CD4-positive, CD25-positive, alpha-beta regulatory T cell (primary cell): ENCODE measurements around the gene RABGAP1L. TPM values are rescaled to one million over a fixed set of nuclear protein-coding genes. Genes with fewer than 3 reads are reported as not detected.
"Not testable (repeated sequence)": the region's sequence is repeated elsewhere in the genome, so short reads cannot be mapped to it uniquely, and the experiment has no call there.

Source experiments
- ATAC-seq, 2 donors: fragments of 150-1000 bp; cut with Tn5 transposase; one replicate each; pipeline ENCODE4 v1.10.0; 2021; ENCODE audit warnings: low read depth in 2 of 2, moderate number of reproducible peaks in 2 of 2, moderate library complexity in 1 of 2
- DNase-seq, 3 donors: peaks; one replicate each; pipeline versions ENCODE4 v3.0.0 to v3.0.0-alpha.2; 2012 to 2022; ENCODE audit warnings: mixed read lengths in 1 of 3
- H3K27ac ChIP-seq: one replicate; pipeline ENCODE4 v1.7.0; 2013; ENCODE audit warnings: mild to moderate bottlenecking, low read length; ENCODE audit not compliant: insufficient read depth, poor library complexity, severe bottlenecking
- H3K27me3 ChIP-seq: one replicate; pipeline ENCODE4 v1.7.0; 2013; ENCODE audit warnings: low read length; ENCODE audit not compliant: control insufficient read depth, insufficient read depth
- H3K36me3 ChIP-seq: one replicate; pipeline ENCODE4 v1.7.0; 2013; ENCODE audit warnings: mild to moderate bottlenecking, low read length, moderate library complexity; ENCODE audit not compliant: control insufficient read depth, insufficient read depth
- H3K4me1 ChIP-seq: 2 replicates; pipeline ENCODE4 v1.7.0; 2013; ENCODE audit warnings: mild to moderate bottlenecking, low read length; ENCODE audit not compliant: insufficient read depth, control insufficient read depth, poor library complexity, severe bottlenecking
- H3K4me3 ChIP-seq: one replicate; pipeline ENCODE4 v1.7.0; 2013; ENCODE audit warnings: low read depth, mild to moderate bottlenecking, low read length, moderate library complexity
- H3K9me3 ChIP-seq, 2 experiments: 1 replicate in 1 of 2; 2 replicates in 1 of 2; pipeline ENCODE4 v1.7.0; 2013; ENCODE audit warnings: low read length in 2 of 2, mild to moderate bottlenecking in 1 of 2, moderate library complexity in 1 of 2; ENCODE audit not compliant: control insufficient read depth in 2 of 2
- H3K27ac Mint-ChIP-seq, 3 donors: one replicate each; pipeline ENCODE4 v1.8.0; 2020 to 2022; ENCODE audit warnings: mild to moderate bottlenecking in 3 of 3, mixed read lengths in 3 of 3, moderate library complexity in 2 of 3
- H3K27me3 Mint-ChIP-seq: one replicate; pipeline ENCODE4 v1.8.0; 2022; ENCODE audit warnings: mild to moderate bottlenecking, mixed read lengths
- H3K36me3 Mint-ChIP-seq: one replicate; pipeline ENCODE4 v1.8.0; 2020; ENCODE audit warnings: mixed read lengths
- H3K4me1 Mint-ChIP-seq, 4 donors: one replicate each; pipeline ENCODE4 v1.8.0; 2020 to 2022; ENCODE audit warnings: mixed read lengths in 4 of 4, mild to moderate bottlenecking in 1 of 4
- H3K4me3 Mint-ChIP-seq, 4 donors: one replicate each; pipeline ENCODE4 v1.8.0; 2020 to 2022; ENCODE audit warnings: mild to moderate bottlenecking in 4 of 4, mixed read lengths in 4 of 4, moderate library complexity in 3 of 4
- H3K9me3 Mint-ChIP-seq, 7 donors: one replicate each; pipeline ENCODE4 v1.8.0; 2020 to 2022; ENCODE audit warnings: mixed read lengths in 7 of 7, mild to moderate bottlenecking in 3 of 7, moderate library complexity in 2 of 7
- polyA plus RNA-seq, 4 donors: library from polyadenylated mRNA; unstranded; fragments of 300-500 nt; fragmentation: Illumina TruSeq; gene quantifications; one replicate each; pipeline ENCODE4 v1.2.3, GENCODE V29; 2021
- total RNA-seq: library from RNA; stranded (reverse); gene quantifications from one replicate; pipeline ENCODE4 v1.2.3, GENCODE V29; 2022

RABGAP1L gene
- total and polyA plus RNA-seq, 5 donors from 2014 or later = 69.7 to 118 (median 84.9) TPM

GRCh38 chr1:174143727-174144396, 15.5 kb upstream of the RABGAP1L start:
- H3K4me3 ChIP-seq, H3K9me3 ChIP-seq, H3K36me3 Mint-ChIP-seq, H3K27ac Mint-ChIP-seq, H3K27ac ChIP-seq, H3K36me3 ChIP-seq, H3K4me3 Mint-ChIP-seq, DNase-seq, H3K27me3 ChIP-seq, H3K9me3 Mint-ChIP-seq, ATAC-seq, H3K4me1 ChIP-seq, H3K4me1 Mint-ChIP-seq: not testable (repeated sequence)
- H3K27me3 Mint-ChIP-seq = peaks cover 18% of the 10 kb centered on the region

GRCh38 chr1:174144397-174144783, 14.9 kb upstream of the RABGAP1L start:
- not testable (repeated sequence) for H3K4me1 Mint-ChIP-seq, H3K4me3 ChIP-seq, H3K27ac ChIP-seq, DNase-seq, H3K9me3 ChIP-seq, ATAC-seq, H3K9me3 Mint-ChIP-seq, H3K27ac Mint-ChIP-seq, H3K27me3 ChIP-seq, H3K4me1 ChIP-seq, H3K4me3 Mint-ChIP-seq, H3K36me3 Mint-ChIP-seq, H3K36me3 ChIP-seq
- H3K27me3 Mint-ChIP-seq = peaks cover 18% of the 10 kb centered on the region

GRCh38 chr1:174149216-174149615, 10.1 kb upstream of the RABGAP1L start:
- H3K36me3 Mint-ChIP-seq = no peaks in the 10 kb centered on the region
- H3K4me1 Mint-ChIP-seq = peaks cover 4 to 18% (median 9%) of the 10 kb centered on the region in 4 donors

GRCh38 chr1:174150499-174150898, 8.8 kb upstream of the RABGAP1L start:
- Mint-ChIP-seq H3K27ac (no peak overlapping the region), H3K4me3 (no peak overlapping the region), H3K9me3 (peaks cover 0 to 6% (median 2%) of the 10 kb centered on the region in 7 donors), H3K27me3 (peaks cover 4% of the 10 kb centered on the region), H3K4me1 (peaks cover 4 to 18% (median 11%) of the 10 kb centered on the region in 4 donors), H3K36me3 (no peaks in the 10 kb centered on the region)
- H3K36me3 ChIP-seq = no peaks in the 10 kb centered on the region
- H3K27ac ChIP-seq = no peak overlapping the region
- no peak overlapping the region for H3K4me3 ChIP-seq
- peaks cover 0 to 4% of the 10 kb centered on the region in 2 experiments for H3K9me3 ChIP-seq
- H3K4me1 ChIP-seq = peaks cover 17% of the 10 kb centered on the region
- ATAC-seq (no peak), DNase-seq (no peak)
- no peaks in the 10 kb centered on the region for H3K27me3 ChIP-seq

More at GRCh38 chr1:174149216-174149615, 10.1 kb upstream of the RABGAP1L start:
- Mint-ChIP-seq H3K27me3 (peaks cover 8% of the 10 kb centered on the region), H3K4me3 (peak overlapping the region in 1 of 4 donors; percentile 53), H3K27ac (no peak overlapping the region), H3K9me3 (peaks cover 0 to 8% (median 2%) of the 10 kb centered on the region in 7 donors)
- peaks cover 0 to 4% of the 10 kb centered on the region in 2 experiments for H3K9me3 ChIP-seq
- no peak overlapping the region for H3K27ac ChIP-seq
- no peak overlapping the region for H3K4me3 ChIP-seq
- H3K36me3 ChIP-seq = no peaks in the 10 kb centered on the region
- peaks cover 17% of the 10 kb centered on the region for H3K4me1 ChIP-seq
- no peaks in the 10 kb centered on the region for H3K27me3 ChIP-seq
- DNase-seq (no peak), ATAC-seq (no peak)

- H3K27ac ChIP-seq = no peak overlapping the region
- H3K4me3 Mint-ChIP-seq = no peak overlapping the region
- DNase-seq = peak in 1 of 3 donors; percentile 12
Observed at GRCh38 chr1:174152427-174152826, 6.9 kb upstream of the RABGAP1L start.

GRCh38 chr1:174153085-174153824, 6.1 kb upstream of the RABGAP1L start:
- DNase-seq (peak in 1 of 3 donors; percentile 51), ATAC-seq (peak; percentile 75 to 80)
- Mint-ChIP-seq H3K36me3 (no peaks in the 10 kb centered on the region), H3K27me3 (no peaks in the 10 kb centered on the region), H3K4me1 (peaks cover 14 to 34% (median 21%) of the 10 kb centered on the region in 4 donors), H3K9me3 (peaks cover 0 to 6% (median 0%) of the 10 kb centered on the region in 7 donors), H3K27ac (peak overlapping the region in 2 of 3 donors; percentile 0 to 50), H3K4me3 (peak overlapping the region in 2 of 4 donors; percentile 34 to 82)
- no peaks in the 10 kb centered on the region for H3K36me3 ChIP-seq
- peaks cover 19% of the 10 kb centered on the region for H3K4me1 ChIP-seq
- H3K27me3 ChIP-seq = no peaks in the 10 kb centered on the region
- H3K4me3 ChIP-seq = peak overlapping the region; percentile 45
- peaks cover 0 to 4% of the 10 kb centered on the region in 2 experiments for H3K9me3 ChIP-seq
- H3K27ac ChIP-seq = peak overlapping the region; percentile 37

More at GRCh38 chr1:174152427-174152826, 6.9 kb upstream of the RABGAP1L start:
- Mint-ChIP-seq H3K27me3 (no peaks in the 10 kb centered on the region), H3K4me1 (peaks cover 10 to 27% (median 17%) of the 10 kb centered on the region in 4 donors), H3K36me3 (no peaks in the 10 kb centered on the region), H3K9me3 (peaks cover 0 to 6% (median 0%) of the 10 kb centered on the region in 7 donors), H3K27ac (no peak overlapping the region)
- ATAC-seq = no peak
- peak overlapping the region; percentile 23 for H3K4me3 ChIP-seq
- H3K4me1 ChIP-seq = peaks cover 17% of the 10 kb centered on the region
- no peaks in the 10 kb centered on the region for H3K36me3 ChIP-seq
- H3K27me3 ChIP-seq = no peaks in the 10 kb centered on the region
- peaks cover 0 to 4% of the 10 kb centered on the region in 2 experiments for H3K9me3 ChIP-seq

- no peak overlapping the region for H3K27ac ChIP-seq
- no peaks in the 10 kb centered on the region for H3K36me3 ChIP-seq
- no peaks in the 10 kb centered on the region for H3K36me3 Mint-ChIP-seq
- no peaks in the 10 kb centered on the region for H3K27me3 Mint-ChIP-seq
- no peak for ATAC-seq
- peaks cover 0 to 4% (median 0%) of the 10 kb centered on the region in 7 donors for H3K9me3 Mint-ChIP-seq
- peaks cover 0 to 4% of the 10 kb centered on the region in 2 experiments for H3K9me3 ChIP-seq
- H3K4me1 ChIP-seq = peaks cover 24% of the 10 kb centered on the region
- DNase-seq = no peak
- peak overlapping the region in 2 of 4 donors; percentile 34 to 82 for H3K4me3 Mint-ChIP-seq
- H3K4me1 Mint-ChIP-seq = peaks cover 16 to 37% (median 26%) of the 10 kb centered on the region in 4 donors
- H3K4me3 ChIP-seq = no peak overlapping the region
- H3K27ac Mint-ChIP-seq = no peak overlapping the region
- H3K27me3 ChIP-seq = no peaks in the 10 kb centered on the region
Observed at GRCh38 chr1:174153825-174154107, 5.6 kb upstream of the RABGAP1L start.
